ENCODE results near the gene ISYNA1. TPM values are rescaled to one million over a fixed set of nuclear protein-coding genes. Genes with fewer than 3 reads are reported as not detected.

ISYNA1 gene
- total RNA-seq, 1 donor from 2014 or later, result 208 TPM

DNA sequence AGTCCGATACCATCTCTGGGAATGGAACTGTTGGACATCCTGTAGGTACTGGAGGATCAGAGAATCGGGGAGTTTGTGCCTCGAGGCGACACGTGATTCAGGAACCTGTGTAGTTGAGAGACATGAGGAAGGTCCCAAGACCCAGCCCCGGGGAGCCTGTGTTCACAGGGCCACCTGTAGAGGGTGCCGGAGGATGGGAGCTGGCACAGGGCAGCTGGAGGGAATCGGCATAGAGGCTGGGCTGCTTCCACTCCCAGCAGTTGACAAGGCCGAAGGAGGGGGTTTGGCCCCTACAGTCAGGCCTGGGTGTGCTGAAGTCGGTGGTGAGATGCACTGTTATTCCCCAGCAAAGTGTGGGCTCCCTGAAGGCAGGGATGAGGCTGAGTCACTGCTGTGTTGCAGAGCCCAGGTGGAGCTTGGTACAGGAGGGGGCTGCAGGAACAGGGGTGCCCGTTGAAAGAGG, 2.5 kb upstream of the ISYNA1 start:
- H3K4me3 Mint-ChIP-seq (ENCODE audit: unreplicated experiment), result no peak overlapping the region
- TF ChIP-seq, protein P1, sequence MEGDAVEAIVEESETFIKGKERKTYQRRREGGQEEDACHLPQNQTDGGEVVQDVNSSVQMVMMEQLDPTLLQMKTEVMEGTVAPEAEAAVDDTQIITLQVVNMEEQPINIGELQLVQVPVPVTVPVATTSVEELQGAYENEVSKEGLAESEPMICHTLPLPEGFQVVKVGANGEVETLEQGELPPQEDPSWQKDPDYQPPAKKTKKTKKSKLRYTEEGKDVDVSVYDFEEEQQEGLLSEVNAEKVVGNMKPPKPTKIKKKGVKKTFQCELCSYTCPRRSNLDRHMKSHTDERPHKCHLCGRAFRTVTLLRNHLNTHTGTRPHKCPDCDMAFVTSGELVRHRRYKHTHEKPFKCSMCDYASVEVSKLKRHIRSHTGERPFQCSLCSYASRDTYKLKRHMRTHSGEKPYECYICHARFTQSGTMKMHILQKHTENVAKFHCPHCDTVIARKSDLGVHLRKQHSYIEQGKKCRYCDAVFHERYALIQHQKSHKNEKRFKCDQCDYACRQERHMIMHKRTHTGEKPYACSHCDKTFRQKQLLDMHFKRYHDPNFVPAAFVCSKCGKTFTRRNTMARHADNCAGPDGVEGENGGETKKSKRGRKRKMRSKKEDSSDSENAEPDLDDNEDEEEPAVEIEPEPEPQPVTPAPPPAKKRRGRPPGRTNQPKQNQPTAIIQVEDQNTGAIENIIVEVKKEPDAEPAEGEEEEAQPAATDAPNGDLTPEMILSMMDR (IDR thresholded peaks at IDR 0.05), result peak; percentile 57

DNA sequence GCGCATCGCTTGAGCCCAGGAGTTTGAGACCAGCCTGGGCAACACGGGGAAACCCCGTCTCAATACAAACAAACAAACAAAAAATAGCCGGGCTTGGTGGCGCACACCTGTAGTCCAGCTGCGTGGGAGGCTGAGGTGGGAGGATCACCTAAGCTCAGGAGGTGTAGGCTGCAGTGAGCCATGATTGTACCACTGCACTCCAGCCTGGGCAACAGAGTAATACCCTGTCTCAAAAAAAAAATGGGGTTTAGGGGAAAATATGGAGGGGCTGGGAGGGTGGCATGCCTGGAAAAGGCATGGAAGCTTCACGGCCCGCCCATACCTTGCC, 1.9 kb upstream of the ISYNA1 start:
- DNase-seq (ENCODE audit: low spot score), result no peak
- no peak overlapping the region for H3K4me3 Mint-ChIP-seq (ENCODE audit: unreplicated experiment)
- H3K4me1 Mint-ChIP-seq (ENCODE audit: low read depth), result peaks cover 34% of the 10 kb centered on the region
- H3K9me3 Mint-ChIP-seq (ENCODE audit: low read depth), result no peaks in the 10 kb centered on the region
- H3K36me3 Mint-ChIP-seq (ENCODE audit: low read depth), result peaks cover 2% of the 10 kb centered on the region
- H3K27me3 Mint-ChIP-seq (ENCODE audit: low read depth), result no peaks in the 10 kb centered on the region
- H3K27ac Mint-ChIP-seq (ENCODE audit: unreplicated experiment), result peak overlapping the region; percentile 90
- TF ChIP-seq, protein P1 (IDR thresholded peaks at IDR 0.05), result no peak

More for the DNA sequence above, 2.5 kb upstream of the ISYNA1 start:
- H3K4me1 Mint-ChIP-seq (ENCODE audit: low read depth), result peaks cover 34% of the 10 kb centered on the region
- DNase-seq (ENCODE audit: low spot score), result no peak
- H3K36me3 Mint-ChIP-seq (ENCODE audit: low read depth), result peaks cover 2% of the 10 kb centered on the region
- H3K9me3 Mint-ChIP-seq (ENCODE audit: low read depth), result no peaks in the 10 kb centered on the region
- peak overlapping the region; percentile 32 for H3K27ac Mint-ChIP-seq (ENCODE audit: unreplicated experiment)
- no peaks in the 10 kb centered on the region for H3K27me3 Mint-ChIP-seq (ENCODE audit: low read depth)

DNA sequence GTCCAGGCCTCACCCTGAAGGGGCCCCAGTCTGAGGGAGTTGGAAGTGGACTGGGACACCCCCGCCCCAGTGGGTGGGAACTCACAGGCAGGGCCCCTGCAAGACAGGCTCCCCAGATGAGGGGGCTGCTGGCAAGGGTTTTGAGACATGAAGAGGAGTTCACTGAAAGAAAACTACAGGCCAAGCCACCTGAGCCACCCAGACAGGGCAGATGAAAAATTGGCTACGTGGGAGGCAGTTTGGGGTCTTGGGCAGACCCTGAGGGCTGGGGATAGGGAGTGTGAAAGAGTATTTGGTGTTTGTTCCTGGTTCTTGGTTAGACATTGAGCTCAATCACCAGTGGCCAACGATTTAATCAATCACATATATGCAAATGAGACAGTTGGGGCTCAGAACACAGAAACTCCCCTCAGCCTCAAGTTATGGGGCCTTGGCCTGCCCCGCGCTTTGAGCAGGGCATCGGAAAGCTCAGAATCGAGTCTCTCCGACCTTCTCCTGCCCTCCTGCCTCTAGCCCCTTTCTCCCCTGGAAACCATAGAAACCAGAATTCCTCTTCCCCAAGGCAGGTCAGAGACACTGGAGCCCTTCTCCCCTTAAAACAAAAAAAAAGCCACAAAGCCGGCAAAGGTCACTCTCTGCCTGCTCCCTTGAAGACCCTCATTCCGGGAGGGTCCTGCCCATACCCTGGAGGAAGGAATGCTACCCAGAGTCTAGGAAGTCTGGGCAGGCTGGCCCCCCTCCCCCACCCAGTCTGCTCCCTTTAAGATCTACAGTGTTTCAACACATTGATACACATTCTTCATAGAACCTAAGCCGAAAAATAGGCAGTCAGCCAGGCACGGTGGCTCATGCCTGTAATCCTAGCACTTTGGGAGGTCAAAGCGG, 1.3 kb upstream of the ISYNA1 start:
- DNase-seq (ENCODE audit: low spot score), result no peak
- Mint-ChIP-seq H3K4me1 (ENCODE audit: low read depth) (peaks cover 40% of the 10 kb centered on the region), H3K4me3 (ENCODE audit: unreplicated experiment) (no peak overlapping the region), H3K27me3 (ENCODE audit: low read depth) (no peaks in the 10 kb centered on the region), H3K9me3 (ENCODE audit: low read depth) (no peaks in the 10 kb centered on the region), H3K36me3 (ENCODE audit: low read depth) (peaks cover 2% of the 10 kb centered on the region), H3K27ac (ENCODE audit: unreplicated experiment) (peak overlapping the region; percentile 90)
- TF ChIP-seq, protein P1 (IDR thresholded peaks at IDR 0.05), result peak; percentile 57

DNA sequence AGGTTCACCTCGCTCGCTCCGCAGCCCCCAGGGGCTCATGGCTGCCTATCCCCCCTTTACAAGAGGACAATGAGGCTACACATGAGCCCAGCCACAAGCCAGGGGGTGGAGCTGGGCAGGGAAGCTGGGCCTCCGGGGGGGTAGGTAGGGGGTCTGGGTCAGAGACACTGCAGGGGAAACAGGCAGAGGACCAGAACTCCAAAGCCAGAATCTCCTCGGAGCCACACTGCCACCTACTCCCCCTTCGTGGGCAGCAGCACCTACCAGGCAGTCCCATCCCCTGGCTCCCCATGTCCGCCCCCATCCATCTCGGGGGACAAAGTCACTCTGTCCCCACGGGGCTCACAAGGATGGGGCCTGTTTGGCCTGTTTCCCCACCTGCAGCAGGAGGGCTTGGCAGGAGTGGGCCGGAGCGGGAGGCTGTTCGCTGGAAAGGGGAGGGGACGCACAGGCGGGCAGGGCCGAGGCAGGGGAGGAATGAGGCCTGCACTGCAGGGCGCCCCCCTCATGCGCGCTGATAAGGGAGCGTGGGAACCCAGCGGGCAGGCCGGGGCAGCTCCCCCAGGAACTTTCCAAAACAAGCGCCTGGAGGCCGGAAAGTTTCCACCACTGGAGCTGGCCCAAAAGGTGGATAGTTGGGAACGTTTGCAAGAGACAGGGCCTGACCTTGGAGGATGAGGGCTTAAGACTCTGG, 545 bp upstream of the ISYNA1 start:
- Mint-ChIP-seq H3K27me3 (ENCODE audit: low read depth) (no peaks in the 10 kb centered on the region), H3K9me3 (ENCODE audit: low read depth) (no peaks in the 10 kb centered on the region), H3K4me1 (ENCODE audit: low read depth) (peaks cover 43% of the 10 kb centered on the region), H3K36me3 (ENCODE audit: low read depth) (peaks cover 2% of the 10 kb centered on the region), H3K4me3 (ENCODE audit: unreplicated experiment) (peak overlapping the region; percentile 75), H3K27ac (ENCODE audit: unreplicated experiment) (peak overlapping the region; percentile 90)
- TF ChIP-seq, protein P1 (IDR thresholded peaks at IDR 0.05), result peak; percentile 7
- no peak for DNase-seq (ENCODE audit: low spot score)

GRCh38 chr19:18436671-18437490, 1.1 kb downstream of the ISYNA1 start:
- Mint-ChIP-seq H3K27me3 (ENCODE audit: low read depth) (no peaks in the 10 kb centered on the region), H3K9me3 (ENCODE audit: low read depth) (no peaks in the 10 kb centered on the region), H3K36me3 (ENCODE audit: low read depth) (no peaks in the 10 kb centered on the region), H3K27ac (ENCODE audit: unreplicated experiment) (no peak overlapping the region), H3K4me3 (ENCODE audit: unreplicated experiment) (peak overlapping the region; percentile 75), H3K4me1 (ENCODE audit: low read depth) (peaks cover 39% of the 10 kb centered on the region)
- no peak for DNase-seq (ENCODE audit: low spot score)
- TF ChIP-seq, protein P1 (IDR thresholded peaks at IDR 0.05), result peak; percentile 60

Data from chondrocyte (in vitro differentiated cells).